H9 (cell line): ENCODE data around the gene DBN1. TPM values are rescaled to one million over a fixed set of nuclear protein-coding genes. Genes with fewer than 3 reads are reported as not detected.
A peak's percentile ranks its signal among the peaks of the same experiment; 100 is the strongest.

Experiments used
- DNase-seq: peaks from one replicate; pipeline ENCODE4 v3.0.0-alpha.2; 2017
- H2AFZ ChIP-seq: one replicate; pipeline ENCODE4 v1.6.1; 2013; ENCODE audit warnings: mild to moderate bottlenecking, low read length, control low read depth, moderate library complexity
- H2AK5ac ChIP-seq: 2 replicates; pipeline ENCODE4 v1.6.1; 2013; ENCODE audit warnings: low read length, control low read depth, mixed read lengths; ENCODE audit not compliant: insufficient read length
- H2BK120ac ChIP-seq: one replicate; pipeline ENCODE4 v1.6.1; 2013; ENCODE audit warnings: low read depth, mild to moderate bottlenecking, low read length, control low read depth, inconsistent platforms; ENCODE audit not compliant: poor library complexity, severe bottlenecking
- H2BK12ac ChIP-seq: 2 replicates; pipeline ENCODE4 v1.6.1; 2013; ENCODE audit warnings: low read length, control low read depth, mixed read lengths, low read depth; ENCODE audit not compliant: insufficient read length
- H2BK15ac ChIP-seq: 2 replicates; pipeline ENCODE4 v1.6.1; 2013; ENCODE audit warnings: low read depth, low read length, control low read depth
- H2BK20ac ChIP-seq: one replicate; pipeline ENCODE4 v1.6.1; 2013; ENCODE audit warnings: low read depth, mild to moderate bottlenecking, low read length, control low read depth, inconsistent platforms; ENCODE audit not compliant: poor library complexity, severe bottlenecking
- H2BK5ac ChIP-seq: 2 replicates; pipeline ENCODE4 v1.6.1; 2013; ENCODE audit warnings: low read length, control low read depth, mixed read lengths; ENCODE audit not compliant: insufficient read length
- H3K14ac ChIP-seq: 2 replicates; pipeline ENCODE4 v1.6.1; 2013; ENCODE audit warnings: low read length, control low read depth; ENCODE audit not compliant: insufficient read depth
- H3K18ac ChIP-seq: 2 replicates; pipeline ENCODE4 v1.6.1; 2013; ENCODE audit warnings: low read depth, mild to moderate bottlenecking, mixed read lengths, low read length, control low read depth; ENCODE audit not compliant: insufficient read length
- H3K23ac ChIP-seq: 2 replicates; pipeline ENCODE4 v1.6.1; 2013; ENCODE audit warnings: low read length, control low read depth, mixed read lengths, low read depth; ENCODE audit not compliant: insufficient read length
- H3K23me2 ChIP-seq: 2 replicates; pipeline ENCODE4 v1.6.1; 2013; ENCODE audit warnings: low read depth, mild to moderate bottlenecking, mixed read lengths, low read length, control low read depth; ENCODE audit not compliant: insufficient read length, poor library complexity, severe bottlenecking
- H3K27ac ChIP-seq: 2 replicates; pipeline ENCODE4 v1.5.1; 2013; ENCODE audit warnings: low read length, control low read depth, mixed read lengths, low read depth; ENCODE audit not compliant: insufficient read length
- H3K27me3 ChIP-seq: 2 replicates; pipeline ENCODE4 v1.6.1; 2013; ENCODE audit warnings: low read length, control low read depth, inconsistent platforms; ENCODE audit not compliant: insufficient read depth
- H3K4ac ChIP-seq: 2 replicates; pipeline ENCODE4 v1.6.1; 2013; ENCODE audit warnings: low read depth, mild to moderate bottlenecking, control low read depth, inconsistent platforms, low read length, moderate library complexity
- H3K4me1 ChIP-seq: 2 replicates; pipeline ENCODE4 v1.6.1; 2013; ENCODE audit warnings: low read length, control low read depth, inconsistent platforms; ENCODE audit not compliant: insufficient read depth
- H3K4me2 ChIP-seq: 2 replicates; pipeline ENCODE4 v1.6.1; 2013; ENCODE audit warnings: low read length, control low read depth, mixed read lengths; ENCODE audit not compliant: insufficient read length, insufficient read depth
- H3K56ac ChIP-seq: 2 replicates; pipeline ENCODE4 v1.6.1; 2013; ENCODE audit warnings: low read depth, mild to moderate bottlenecking, mixed read lengths, low read length, control low read depth; ENCODE audit not compliant: insufficient read length
- H3K79me1 ChIP-seq: 2 replicates; pipeline ENCODE4 v1.6.1; 2013; ENCODE audit warnings: low read depth, mild to moderate bottlenecking, moderate library complexity, low read length, control low read depth, inconsistent platforms; ENCODE audit not compliant: insufficient read depth, poor library complexity, severe bottlenecking
- H3K79me2 ChIP-seq: 2 replicates; pipeline ENCODE4 v1.6.1; 2013; ENCODE audit warnings: low read length, control low read depth, inconsistent platforms; ENCODE audit not compliant: insufficient read depth
- H3K9ac ChIP-seq: 2 replicates; pipeline ENCODE4 v1.6.1; 2013; ENCODE audit warnings: low read length, control low read depth, mixed read lengths; ENCODE audit not compliant: insufficient read length; ENCODE audit errors: extremely low read depth
- H3K9me3 ChIP-seq: one replicate; pipeline ENCODE4 v1.6.1; 2013; ENCODE audit warnings: low read depth, low read length, inconsistent platforms; ENCODE audit not compliant: control insufficient read depth
- H3T11ph ChIP-seq: one replicate; pipeline ENCODE4 v1.6.1; 2013; ENCODE audit warnings: mild to moderate bottlenecking, low read length, control low read depth, inconsistent platforms
- H4K20me1 ChIP-seq: one replicate; pipeline ENCODE4 v1.6.1; 2013; ENCODE audit not compliant: control insufficient read depth, insufficient read length, insufficient read depth
- H4K5ac ChIP-seq: 2 replicates; pipeline ENCODE4 v1.6.1; 2013; ENCODE audit warnings: low read depth, mild to moderate bottlenecking, mixed read lengths, low read length, control low read depth; ENCODE audit not compliant: insufficient read length
- H4K8ac ChIP-seq: replicated peaks from 2 replicates; pipeline ENCODE4 v1.6.1; 2013; ENCODE audit warnings: low read length, control low read depth, mixed read lengths, low read depth; ENCODE audit not compliant: insufficient read length
- H4K91ac ChIP-seq: 2 replicates; pipeline ENCODE4 v1.6.1; 2013; ENCODE audit warnings: low read depth, mild to moderate bottlenecking, moderate library complexity, mixed read lengths, low read length, control low read depth; ENCODE audit not compliant: insufficient read length
- H3K27ac Mint-ChIP-seq, 3 experiments: 2 replicates in 2 of 3; 3 replicates in 1 of 3; pipeline ENCODE4 v1.8.0; 2020 to 2021; ENCODE audit warnings: mixed read lengths in 3 of 3, mild to moderate bottlenecking in 1 of 3, moderate library complexity in 1 of 3
- H3K27me3 Mint-ChIP-seq: 2 replicates; pipeline ENCODE4 v1.8.0; 2021; ENCODE audit warnings: low read depth, mild to moderate bottlenecking, moderate library complexity, mixed read lengths
- H3K36me3 Mint-ChIP-seq, 3 experiments: 2 replicates in 2 of 3; 3 replicates in 1 of 3; pipeline ENCODE4 v1.8.0; 2020 to 2021; ENCODE audit warnings: low read depth in 3 of 3, mixed read lengths in 3 of 3; ENCODE audit not compliant: insufficient read depth in 1 of 3
- H3K4me1 Mint-ChIP-seq, 2 experiments: 2 replicates each; pipeline ENCODE4 v1.8.0; 2020; ENCODE audit warnings: mixed read lengths in 2 of 2
- H3K4me3 Mint-ChIP-seq, 2 experiments: 2 replicates in 1 of 2; 3 replicates in 1 of 2; pipeline ENCODE4 v1.8.0; 2020 to 2021; ENCODE audit warnings: mild to moderate bottlenecking in 2 of 2, mixed read lengths in 2 of 2, moderate library complexity in 1 of 2
- H3K9me3 Mint-ChIP-seq, 2 experiments: 2 replicates in 1 of 2; 3 replicates in 1 of 2; pipeline ENCODE4 v1.8.0; 2020; ENCODE audit warnings: mild to moderate bottlenecking in 2 of 2, mixed read lengths in 2 of 2, moderate library complexity in 1 of 2
- WGBS: extraction: QIAGEN DNeasy Blood & Tissue Kit; methylation state at CpG from one replicate; pipeline ENCODE4 v1.1.7; 2013; ENCODE audit warnings: missing lambda C conversion rate, low lambda C conversion rate, mixed read lengths; ENCODE audit not compliant: insufficient read length; ENCODE audit errors: extremely low coverage; 5-methylcytosine and 5-hydroxymethylcytosine counted together
- total RNA-seq: library from RNA; stranded (reverse); gene quantifications from 2 replicates; pipeline ENCODE4 v1.2.1, GENCODE V29; 2021
- TF ChIP-seq, protein P1 (sequence below): fragments of 200-600 bp; sonication (generic); conservative IDR thresholded peaks from 3 replicates; pipeline ENCODE4 v1.8.0; 2021; ENCODE audit warnings: antibody characterized with exemption, mild to moderate bottlenecking

DBN1 gene
- total RNA-seq, 1 experiment from 2014 or later: 340 TPM

DNA sequence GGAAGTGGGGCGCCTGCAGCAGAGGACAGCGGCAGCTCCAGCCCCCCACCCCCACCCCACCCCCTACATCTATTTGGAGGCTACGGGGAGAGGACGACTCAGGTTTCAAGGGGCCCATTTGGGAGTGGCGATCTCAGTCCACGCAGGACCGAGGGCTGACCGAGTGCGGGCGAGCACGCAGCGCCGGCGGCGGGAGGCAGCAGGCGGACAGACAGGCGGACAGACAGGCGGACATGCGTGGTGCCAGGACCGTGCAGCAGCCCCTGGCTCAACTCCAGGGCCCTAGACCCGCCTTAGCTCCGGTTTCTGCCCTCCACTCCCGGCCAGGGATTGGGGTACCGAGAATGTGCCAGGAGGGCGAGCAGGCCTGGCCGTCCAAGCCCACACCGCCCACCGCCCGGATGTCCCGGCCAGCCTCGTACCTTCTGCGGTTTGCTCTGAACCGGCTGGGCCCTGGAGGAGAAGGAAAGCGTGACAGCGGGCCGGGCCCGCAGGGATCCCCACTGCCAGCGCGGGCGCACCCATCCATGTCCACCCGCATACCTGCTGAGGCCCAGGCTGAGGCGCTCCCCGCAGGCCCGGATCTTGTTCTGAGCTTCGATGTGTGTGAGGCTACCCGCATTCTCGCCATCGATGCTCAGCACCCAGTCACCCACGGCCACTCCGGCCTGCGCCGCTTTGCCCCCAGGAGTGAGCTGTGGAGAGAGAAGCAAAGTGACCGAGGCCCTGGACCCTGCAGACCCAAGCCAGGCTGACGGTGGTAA lies 18.7 kb upstream of the DBN1 start:
- Histone ChIP-seq H2AFZ (no peak overlapping the region), H4K20me1 (no peaks in the 10 kb centered on the region), H3K23ac (no peak overlapping the region), H4K5ac (no peak overlapping the region), H3K79me2 (no peaks in the 10 kb centered on the region), H3K18ac (no peak overlapping the region), H3K9ac (no peak overlapping the region), H2AK5ac (no peak overlapping the region), H4K91ac (no peak overlapping the region), H2BK12ac (no peak overlapping the region), H3K4me2 (no peak overlapping the region), H4K8ac (no peak overlapping the region), H3T11ph (no peak overlapping the region), H3K56ac (no peak overlapping the region), H2BK15ac (no peak overlapping the region), H3K79me1 (no peaks in the 10 kb centered on the region), H3K4me1 (peaks cover 5% of the 10 kb centered on the region; the same call in 1 of the 2 replicates), H3K27ac (no peak overlapping the region), H2BK5ac (no peak overlapping the region), H3K4ac (no peak overlapping the region), H3K9me3 (no peaks in the 10 kb centered on the region), H3K27me3 (no peaks in the 10 kb centered on the region), H2BK120ac (no peak overlapping the region), H3K23me2 (peaks cover 4% of the 10 kb centered on the region), H3K14ac (no peak overlapping the region; the same call in 1 of the 2 replicates), H2BK20ac (no peak overlapping the region)
- no CpG with 5 or more reads among the region's 54 CpGs for WGBS
- no peaks in the 10 kb centered on the region; a peak in 1 of 5 replicates for H3K9me3 Mint-ChIP-seq
- TF ChIP-seq, protein P1, sequence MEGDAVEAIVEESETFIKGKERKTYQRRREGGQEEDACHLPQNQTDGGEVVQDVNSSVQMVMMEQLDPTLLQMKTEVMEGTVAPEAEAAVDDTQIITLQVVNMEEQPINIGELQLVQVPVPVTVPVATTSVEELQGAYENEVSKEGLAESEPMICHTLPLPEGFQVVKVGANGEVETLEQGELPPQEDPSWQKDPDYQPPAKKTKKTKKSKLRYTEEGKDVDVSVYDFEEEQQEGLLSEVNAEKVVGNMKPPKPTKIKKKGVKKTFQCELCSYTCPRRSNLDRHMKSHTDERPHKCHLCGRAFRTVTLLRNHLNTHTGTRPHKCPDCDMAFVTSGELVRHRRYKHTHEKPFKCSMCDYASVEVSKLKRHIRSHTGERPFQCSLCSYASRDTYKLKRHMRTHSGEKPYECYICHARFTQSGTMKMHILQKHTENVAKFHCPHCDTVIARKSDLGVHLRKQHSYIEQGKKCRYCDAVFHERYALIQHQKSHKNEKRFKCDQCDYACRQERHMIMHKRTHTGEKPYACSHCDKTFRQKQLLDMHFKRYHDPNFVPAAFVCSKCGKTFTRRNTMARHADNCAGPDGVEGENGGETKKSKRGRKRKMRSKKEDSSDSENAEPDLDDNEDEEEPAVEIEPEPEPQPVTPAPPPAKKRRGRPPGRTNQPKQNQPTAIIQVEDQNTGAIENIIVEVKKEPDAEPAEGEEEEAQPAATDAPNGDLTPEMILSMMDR: no peak
- peaks cover 20 to 43% of the 10 kb centered on the region in 2 experiments for H3K4me1 Mint-ChIP-seq
- no peak overlapping the region for H3K4me3 Mint-ChIP-seq
- no peak for DNase-seq
- H3K27ac Mint-ChIP-seq: peak overlapping the region in 2 of 3 experiments; percentile 75 to 93; a peak in 4 of 7 replicates
- peaks cover 38 to 64% (median 59%) of the 10 kb centered on the region in 3 experiments for H3K36me3 Mint-ChIP-seq
- H3K27me3 Mint-ChIP-seq: no peaks in the 10 kb centered on the region
